K562 treated with DMSO at 1 percent for 4 hours (cell line): ENCODE results near the gene NUAK2. TPM values are rescaled to one million over a fixed set of nuclear protein-coding genes. Genes with fewer than 3 reads are reported as not detected.

Experiments
- total RNA-seq: library from RNA; unstranded; fragments of 300-600 nt; gene quantifications from 2 replicates; pipeline ENCODE4 v1.2.3, GENCODE V29; 2022; ENCODE audit not compliant: insufficient read depth

The NUAK2 gene
- 0.34 and 0.76 TPM in 2 replicates for total RNA-seq

DNA sequence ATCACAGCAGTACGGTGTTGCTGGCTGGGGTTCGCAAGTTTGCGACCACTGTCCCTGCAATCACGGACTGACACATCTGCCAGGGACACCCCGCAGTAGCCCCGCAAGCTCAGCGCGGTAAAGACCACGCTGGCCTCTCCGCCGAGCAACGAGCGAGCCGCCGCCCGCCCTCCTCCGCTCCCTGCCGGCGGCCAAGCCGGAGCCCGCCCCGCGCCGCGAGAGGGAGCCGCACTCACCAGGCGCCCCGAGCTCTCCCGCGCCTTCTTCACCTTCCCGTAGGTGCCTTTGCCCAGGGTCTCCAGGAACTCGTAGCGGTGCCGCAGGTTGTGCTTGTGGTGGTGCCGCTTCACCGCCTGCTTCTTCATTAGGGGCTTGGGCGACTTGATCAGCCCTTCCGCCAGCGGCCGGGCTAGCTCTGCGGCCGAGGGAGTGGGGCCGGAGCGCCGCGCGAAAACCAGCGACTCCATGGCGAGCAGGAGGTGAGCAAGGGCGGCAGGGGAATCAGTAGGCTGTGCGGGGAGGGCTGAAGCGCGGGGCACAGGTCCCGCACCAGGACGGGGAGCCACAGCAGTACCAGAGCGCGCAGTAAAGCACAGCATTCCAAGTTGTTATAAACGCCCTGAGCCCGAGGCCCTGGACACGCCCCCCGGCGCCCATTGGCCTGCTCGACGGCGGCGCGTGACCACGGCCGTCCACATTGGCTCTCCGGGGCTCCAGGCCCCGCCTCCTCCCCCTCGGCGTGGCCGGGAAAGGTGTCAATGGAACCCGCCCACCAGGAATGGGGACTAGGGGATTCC lies at the start of gene NUAK2:
Gene NUAK2, minus strand, starts transcription at position 584 of the 797 bp plus-strand sequence. Its CDS starts 117 bp downstream, at position 467.

DNA sequence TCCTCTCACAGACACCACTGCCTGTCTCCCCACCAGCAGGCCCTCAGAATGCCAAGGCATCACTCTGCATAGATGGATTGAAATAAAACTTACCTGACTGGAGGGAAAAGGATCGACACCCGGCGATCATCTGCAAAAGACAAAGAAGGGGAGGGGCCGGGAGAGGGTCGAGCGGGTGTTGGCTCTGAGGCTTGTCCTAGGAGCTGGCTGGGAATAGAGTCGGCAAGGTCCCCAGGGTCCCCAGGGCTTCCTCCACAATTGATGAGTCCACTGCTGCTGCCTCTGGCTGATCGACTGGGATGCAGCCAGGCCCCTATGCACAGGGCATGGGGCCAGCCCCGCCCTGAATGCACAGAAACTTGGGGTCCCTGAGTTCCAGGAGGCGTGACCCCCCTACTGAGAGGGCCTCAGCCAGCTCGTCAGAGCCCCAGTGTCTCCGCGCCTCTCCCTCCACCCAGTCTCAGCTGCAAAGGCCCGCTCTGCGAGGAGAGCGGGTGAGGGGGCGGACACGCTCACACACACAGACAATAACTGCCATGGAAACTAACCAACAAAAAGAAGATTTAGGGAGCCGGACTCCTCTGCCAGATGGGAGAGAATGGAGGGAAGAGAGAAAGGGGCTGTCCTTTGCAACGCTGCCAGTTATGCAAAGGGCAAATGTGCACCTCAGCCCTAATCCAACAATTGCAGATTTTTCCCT lies 35.0 kb upstream of the NUAK2 start, which contains the start of gene KLHDC8A:
Gene KLHDC8A, minus strand, starts transcription at position 483 of the 700 bp plus-strand sequence. CDS start 13,318 bp downstream, outside the sequence.

Other genes with a start within 250 kb of the NUAK2 start
- gene TMEM81, start 237.3 kb downstream of the NUAK2 start, total RNA-seq: 13.8 and 19.0 TPM in 2 replicates
- gene RBBP5, start 199.8 kb downstream of the NUAK2 start, total RNA-seq: 20.9 and 22.7 TPM in 2 replicates
- gene DSTYK, start 110.0 kb downstream of the NUAK2 start, total RNA-seq: 5.3 and 6.4 TPM in 2 replicates
- gene TMCC2, start 93.8 kb downstream of the NUAK2 start, total RNA-seq: 7.1 and 8.0 TPM in 2 replicates
- gene KLHDC8A, start 35.2 kb upstream of the NUAK2 start, total RNA-seq: 0.19 TPM in 1 of 2 replicates, not detected in the other
- not detected in 2 replicates for gene LEMD1, start 100.3 kb upstream of the NUAK2 start, total RNA-seq
- gene BLACAT1, start 134.3 kb upstream of the NUAK2 start, total RNA-seq: 1.3 TPM in 2 replicates
- gene CDK18, start 182.9 kb upstream of the NUAK2 start, total RNA-seq: not detected in 2 replicates